ENCODE data around the gene PRDM1. TPM values are rescaled to one million over a fixed set of nuclear protein-coding genes. Genes with fewer than 3 reads are reported as not detected.
A peak's percentile ranks its signal among the peaks of the same experiment; 100 is the strongest.

Gene PRDM1
- total and polyA plus RNA-seq, 7 donors, result 0.33 to 2.0 (median 1.3) TPM

GRCh38 chr6:106083618-106084017 lies 2.5 kb upstream of the PRDM1 start:
- no peak overlapping the region for H3K4me3 ChIP-seq
- no peak overlapping the region for H3K27ac ChIP-seq
- H3K4me1 ChIP-seq, result peaks cover 4% of the 10 kb centered on the region

GRCh38 chr6:106084106-106084988 lies 1.8 kb upstream of the PRDM1 start:
- ATAC-seq, result peak in 3 of 4 donors; percentile 17 to 55 (median 53)

More at GRCh38 chr6:106083618-106084017, 2.5 kb upstream of the PRDM1 start:
- 83 to 86% (median 84%) methylated on average over 2 of the region's 2 CpGs for WGBS, 3 donors
- Histone ChIP-seq H3K9me3 (no peaks in the 10 kb centered on the region), H3K36me3 (ENCODE audit: insufficient read depth in 1 of 2, low read depth in 1 of 2) (no peaks in the 10 kb centered on the region), H3K27me3 (ENCODE audit: insufficient read depth in 3 of 3, low read length in 2 of 3) (peaks cover 0 to 4% (median 0%) of the 10 kb centered on the region in 3 donors)
- TF ChIP-seq CTCF (IDR thresholded peaks at IDR 0.05), result no peak
- ATAC-seq (no peak), DNase-seq (no peak)
- intact Hi-C loops (cut with DNase I), result loop anchor here in 1 of 2 donors (10.0 kb wide), 3 partner anchors 141 to 349 kb away; no protein-coding TSS in a partner anchor

GRCh38 chr6:106084989-106085691 lies 996 bp upstream of the PRDM1 start:
- H3K4me1 ChIP-seq, result peaks cover 4% of the 10 kb centered on the region
- intact Hi-C loops (cut with DNase I), result loop anchor here in 1 of 2 donors (5.0 to 10.0 kb wide), 5 partner anchors 140 to 598 kb away; no protein-coding TSS in a partner anchor
- WGBS, 3 donors, result 33 to 53% (median 51%) methylated on average over 7 of the region's 7 CpGs
- peaks cover 0 to 4% (median 0%) of the 10 kb centered on the region in 3 donors for H3K27me3 ChIP-seq (ENCODE audit: insufficient read depth in 3 of 3, low read length in 2 of 3)
- no peak for DNase-seq
- peak overlapping the region; percentile 30 for H3K27ac ChIP-seq
- no peak for ATAC-seq
- H3K36me3 ChIP-seq (ENCODE audit: insufficient read depth in 1 of 2, low read depth in 1 of 2), result no peaks in the 10 kb centered on the region
- H3K4me3 ChIP-seq, result peak overlapping the region; percentile 59
- no peaks in the 10 kb centered on the region for H3K9me3 ChIP-seq
- TF ChIP-seq CTCF (IDR thresholded peaks at IDR 0.05), result no peak

More at GRCh38 chr6:106084106-106084988, 1.8 kb upstream of the PRDM1 start:
- H3K9me3 ChIP-seq, result no peaks in the 10 kb centered on the region
- no peaks in the 10 kb centered on the region for H3K36me3 ChIP-seq (ENCODE audit: insufficient read depth in 1 of 2, low read depth in 1 of 2)
- no peak overlapping the region for H3K27ac ChIP-seq
- peaks cover 4% of the 10 kb centered on the region for H3K4me1 ChIP-seq
- 69 to 77% (median 73%) methylated on average over 5 of the region's 5 CpGs for WGBS, 3 donors
- TF ChIP-seq CTCF (IDR thresholded peaks at IDR 0.05), result no peak
- peaks cover 0 to 4% (median 0%) of the 10 kb centered on the region in 3 donors for H3K27me3 ChIP-seq (ENCODE audit: insufficient read depth in 3 of 3, low read length in 2 of 3)
- intact Hi-C loops (cut with DNase I), result loop anchor here in 1 of 2 donors (10.0 kb wide), 3 partner anchors 140 to 350 kb away; no protein-coding TSS in a partner anchor
- no peak overlapping the region for H3K4me3 ChIP-seq
- peak in 1 of 2 donors; percentile 73 for DNase-seq

GRCh38 chr6:106085692-106085983 lies 498 bp upstream of the PRDM1 start:
- Histone ChIP-seq H3K27ac (peak overlapping the region; percentile 30), H3K4me3 (peak overlapping the region; percentile 59), H3K4me1 (peaks cover 4% of the 10 kb centered on the region), H3K9me3 (no peaks in the 10 kb centered on the region), H3K36me3 (ENCODE audit: insufficient read depth in 1 of 2, low read depth in 1 of 2) (no peaks in the 10 kb centered on the region), H3K27me3 (ENCODE audit: insufficient read depth in 3 of 3, low read length in 2 of 3) (peaks cover 0 to 4% (median 0%) of the 10 kb centered on the region in 3 donors)
- TF ChIP-seq CTCF (IDR thresholded peaks at IDR 0.05), result no peak
- ATAC-seq (no peak), DNase-seq (no peak)
- intact Hi-C loops (cut with DNase I), result loop anchor here in 1 of 2 donors (5.0 to 10.0 kb wide), 5 partner anchors 139 to 598 kb away; no protein-coding TSS in a partner anchor
- WGBS, 3 donors, result 8 to 19% (median 14%) methylated on average over 6 of the region's 6 CpGs
